PC-3 (cell line): ENCODE measurements around the gene GSTO1. TPM values are rescaled to one million over a fixed set of nuclear protein-coding genes. Genes with fewer than 3 reads are reported as not detected.

Source experiments
- ATAC-seq: fragments of 200-7000 bp; cut with Tn5 transposase; 2 replicates; pipeline ENCODE4 v1.9.1; 2020; ENCODE audit warnings: mild to moderate bottlenecking, moderate library complexity
- BruUV-seq: library from RNA; stranded (reverse); fragments of 400-500 nt; replicated peaks from 2 replicates; lab custom pipeline; 2021; lab: Mats Ljungman, UMichigan
- CTCF ChIA-PET: fragments of 300-600 bp; sonication (Branson Sonifier 250); formaldehyde crosslinking; loops from one replicate; lab custom pipeline; 2022; ENCODE audit warnings: antibody characterized with exemption; lab: Charles Lee
- POLR2A ChIA-PET: fragments of 300-600 bp; sonication (Branson Sonifier 250); formaldehyde crosslinking; loops from one replicate; lab custom pipeline; 2022; ENCODE audit warnings: antibody characterized with exemption; ENCODE audit not compliant: unreplicated experiment; lab: Charles Lee
- DNase-seq: peaks from one replicate; pipeline ENCODE4 v3.0.0-alpha.2; 2015
- H2AFZ ChIP-seq: fragments of 300-600 bp; sonication (generic); 2 replicates; pipeline ENCODE4 v1.6.0; 2016; ENCODE audit warnings: antibody characterized with exemption, low read length
- H3F3A ChIP-seq: fragments of 300-600 bp; sonication (generic); one replicate; pipeline ENCODE4 v1.6.0; 2017; ENCODE audit warnings: antibody characterized with exemption, low read length, control low read depth, mild to moderate bottlenecking; ENCODE audit not compliant: unreplicated experiment
- H3K27ac ChIP-seq: fragments of 300-600 bp; sonication (generic); 2 replicates; pipeline ENCODE4 v1.5.1; 2016; ENCODE audit warnings: mild to moderate bottlenecking, low read length
- H3K27me3 ChIP-seq: fragments of 300-600 bp; sonication (generic); 2 replicates; pipeline ENCODE4 v1.6.1; 2016; ENCODE audit warnings: low read length, mixed read lengths
- H3K36me3 ChIP-seq: fragments of 300-600 bp; sonication (generic); 2 replicates; pipeline ENCODE4 v1.6.1; 2016; ENCODE audit warnings: low read depth, mixed run types, low read length, mixed read lengths
- H3K4me1 ChIP-seq: fragments of 300-600 bp; sonication (generic); 2 replicates; pipeline ENCODE4 v1.5.1; 2016; ENCODE audit warnings: low read length; ENCODE audit not compliant: insufficient read depth
- H3K4me2 ChIP-seq: fragments of 300-600 bp; sonication (generic); 2 replicates; pipeline ENCODE4 v1.6.0; 2016; ENCODE audit warnings: low read length
- H3K4me3 ChIP-seq: fragments of 300-600 bp; sonication (generic); 2 replicates; pipeline ENCODE4 v1.5.1; 2016; ENCODE audit warnings: mild to moderate bottlenecking, low read length, mixed read lengths
- H3K79me2 ChIP-seq: fragments of 300-600 bp; sonication (generic); 2 replicates; pipeline ENCODE4 v1.6.1; 2017; ENCODE audit warnings: low read length, mixed read lengths
- H3K9ac ChIP-seq: fragments of 300-600 bp; sonication (generic); 2 replicates; pipeline ENCODE4 v1.6.0; 2016; ENCODE audit warnings: mild to moderate bottlenecking, low read length
- H3K9me2 ChIP-seq: fragments of 300-600 bp; sonication (generic); replicated peaks from 2 replicates; pipeline ENCODE4 v1.6.1; 2016; ENCODE audit warnings: mixed run types, low read length, mixed read lengths
- H3K9me3 ChIP-seq: fragments of 300-600 bp; sonication (generic); 2 replicates; pipeline ENCODE4 v1.6.1; 2016; ENCODE audit warnings: low read length, mixed read lengths
- H4K20me1 ChIP-seq: fragments of 300-600 bp; sonication (generic); 2 replicates; pipeline ENCODE4 v1.6.1; 2016; ENCODE audit warnings: low read length, mixed read lengths
- CTCF ChIP-seq: fragments of 300-600 bp; sonication (generic); conservative IDR thresholded peaks from 2 replicates; pipeline ENCODE4 v1.5.1; 2017; ENCODE audit warnings: antibody characterized with exemption, low read depth, mild to moderate bottlenecking, low read length
- EZH2 ChIP-seq: fragments of 300-600 bp; sonication (generic); IDR thresholded peaks from one replicate; pipeline ENCODE4 v1.6.1; 2017; ENCODE audit warnings: antibody characterized with exemption, mild to moderate bottlenecking, low read length; ENCODE audit not compliant: unreplicated experiment
- EZH2phosphoT487 ChIP-seq: fragments of 300-600 bp; sonication (generic); IDR thresholded peaks from 2 replicates; pipeline ENCODE4 v1.6.1; 2018; ENCODE audit warnings: mild to moderate bottlenecking, antibody characterized with exemption, low read length, borderline replicate concordance
- intact Hi-C: fragments of 100-400 bp; cut with micrococcal nuclease; formaldehyde crosslinking; loops from 2 replicates; pipeline ENCODE4 v1.9.0; 2023
- total RNA-seq: library from RNA; depleted of rRNA; stranded (reverse); fragments of >200 nt; gene quantifications from 2 replicates; pipeline ENCODE4 v1.2.3, GENCODE V29; 2014

Gene GSTO1
- total RNA-seq, 1 experiment from 2014 or later: 46.0 TPM

- Histone ChIP-seq H2AFZ (no peak overlapping the region), H3K36me3 (peaks cover 4% of the 10 kb centered on the region), H3F3A (no peaks in the 10 kb centered on the region), H3K9me2 (no peaks in the 10 kb centered on the region), H3K4me3 (no peak overlapping the region), H3K9me3 (no peaks in the 10 kb centered on the region), H3K4me1 (peaks cover 30% of the 10 kb centered on the region), H3K27ac (no peak overlapping the region), H3K27me3 (no peaks in the 10 kb centered on the region), H3K4me2 (no peak overlapping the region), H3K79me2 (no peaks in the 10 kb centered on the region), H3K9ac (no peak overlapping the region), H4K20me1 (no peaks in the 10 kb centered on the region)
- BruUV-seq: no TSS peak
- no peak for ATAC-seq
- intact Hi-C loops: no loop called here
- DNase-seq: no peak
- CTCF ChIA-PET: no interaction called here
- POLR2A ChIA-PET: interaction anchor here (0.7 kb wide), 1 partner anchor 43 kb away, joined by 3 read pairs; no protein-coding TSS in a partner anchor
- TF ChIP-seq CTCF (no peak), EZH2phosphoT487 (no peak), EZH2 (no peak)
Measured at GRCh38 chr10:104307576-104308438, 53.1 kb downstream of the GSTO1 start.

GRCh38 chr10:104308439-104308903 lies 53.8 kb downstream of the GSTO1 start:
- CTCF ChIA-PET: no interaction called here
- TF ChIP-seq CTCF: no peak
- no peak for TF ChIP-seq EZH2phosphoT487
- no peak for TF ChIP-seq EZH2
- ATAC-seq: no peak

More at GRCh38 chr10:104308439-104308903, 53.8 kb downstream of the GSTO1 start:
- no TSS peak for BruUV-seq
- Histone ChIP-seq H3K4me1 (peaks cover 30% of the 10 kb centered on the region), H3K4me3 (no peak overlapping the region), H3K27me3 (no peaks in the 10 kb centered on the region), H3K79me2 (no peaks in the 10 kb centered on the region), H3K9me3 (no peaks in the 10 kb centered on the region), H3K4me2 (no peak overlapping the region), H3F3A (no peaks in the 10 kb centered on the region), H2AFZ (no peak overlapping the region), H3K27ac (no peak overlapping the region), H3K9ac (no peak overlapping the region), H3K36me3 (peaks cover 11% of the 10 kb centered on the region), H3K9me2 (no peaks in the 10 kb centered on the region), H4K20me1 (no peaks in the 10 kb centered on the region)
- no peak for DNase-seq
- intact Hi-C loops: no loop called here
- POLR2A ChIA-PET: no interaction called here
